Esophagus muscularis mucosa (tissue), 3 donors: ENCODE measurements around the gene C1orf105.

ENCODE experiments used
- POLR2A ChIP-seq: fragments of 450-650 bp; IDR thresholded peaks from one replicate; pipeline ENCODE4 v1.6.1; 2017; ENCODE audit warnings: antibody characterized with exemption, moderate library complexity, mild to moderate bottlenecking, low read depth
- POLR2AphosphoS5 ChIP-seq, 2 donors: sonication (generic); formaldehyde crosslinking; IDR thresholded peaks; one replicate each; pipeline ENCODE4 v1.6.1; 2017; ENCODE audit warnings: antibody characterized with exemption in 2 of 2
- TF ChIP-seq, protein P1 (sequence below), 3 experiments: fragments of 200-600 bp in 2 of 3; fragments of 450-650 bp in 1 of 3; sonication (generic) in 2 of 3; IDR thresholded peaks; one replicate each; pipeline ENCODE4 v1.5.1; 2017 to 2019; ENCODE audit warnings: antibody characterized with exemption in 3 of 3, mild to moderate bottlenecking in 2 of 3, moderate library complexity in 1 of 3

DNA sequence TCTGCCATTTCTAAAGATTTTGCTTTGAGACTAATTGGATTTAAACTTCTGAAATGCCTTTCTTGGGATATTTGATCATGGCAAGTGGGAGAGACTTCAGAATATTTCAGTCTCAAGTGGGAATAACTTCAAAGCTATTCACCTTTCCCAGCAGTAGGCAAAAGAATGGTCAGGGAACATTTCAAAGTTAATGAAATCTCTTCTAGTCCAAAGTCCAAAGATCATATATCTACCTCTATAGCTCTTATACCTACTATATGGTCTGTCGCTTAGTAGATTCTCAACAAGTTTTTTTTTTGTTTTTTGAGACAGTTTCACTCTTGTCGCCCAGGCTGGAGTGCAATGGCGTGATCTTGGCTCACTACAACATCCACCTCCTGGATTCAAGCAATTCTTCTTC, 67.9 kb downstream of the C1orf105 start:
- TF ChIP-seq POLR2AphosphoS5 (IDR thresholded peaks at IDR 0.05) (no peak), POLR2A (no peak)
- TF ChIP-seq, protein P1, sequence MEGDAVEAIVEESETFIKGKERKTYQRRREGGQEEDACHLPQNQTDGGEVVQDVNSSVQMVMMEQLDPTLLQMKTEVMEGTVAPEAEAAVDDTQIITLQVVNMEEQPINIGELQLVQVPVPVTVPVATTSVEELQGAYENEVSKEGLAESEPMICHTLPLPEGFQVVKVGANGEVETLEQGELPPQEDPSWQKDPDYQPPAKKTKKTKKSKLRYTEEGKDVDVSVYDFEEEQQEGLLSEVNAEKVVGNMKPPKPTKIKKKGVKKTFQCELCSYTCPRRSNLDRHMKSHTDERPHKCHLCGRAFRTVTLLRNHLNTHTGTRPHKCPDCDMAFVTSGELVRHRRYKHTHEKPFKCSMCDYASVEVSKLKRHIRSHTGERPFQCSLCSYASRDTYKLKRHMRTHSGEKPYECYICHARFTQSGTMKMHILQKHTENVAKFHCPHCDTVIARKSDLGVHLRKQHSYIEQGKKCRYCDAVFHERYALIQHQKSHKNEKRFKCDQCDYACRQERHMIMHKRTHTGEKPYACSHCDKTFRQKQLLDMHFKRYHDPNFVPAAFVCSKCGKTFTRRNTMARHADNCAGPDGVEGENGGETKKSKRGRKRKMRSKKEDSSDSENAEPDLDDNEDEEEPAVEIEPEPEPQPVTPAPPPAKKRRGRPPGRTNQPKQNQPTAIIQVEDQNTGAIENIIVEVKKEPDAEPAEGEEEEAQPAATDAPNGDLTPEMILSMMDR (IDR thresholded peaks at IDR 0.05), result no peak
